H1 (cell line): ENCODE results near the gene ATP6V1B1. TPM values are rescaled to one million over a fixed set of nuclear protein-coding genes. Genes with fewer than 3 reads are reported as not detected.

Experiments used
- CTBP2 ChIP-seq: IDR thresholded peaks from 2 replicates; pipeline ENCODE4 v1.7.0; 2011; ENCODE audit warnings: borderline replicate concordance, mild to moderate bottlenecking, moderate library complexity, mixed read lengths, low read length; ENCODE audit not compliant: insufficient read depth, insufficient read length
- polyA plus RNA-seq, 7 experiments: library from polyadenylated mRNA; depleted of rRNA in 3 of 7; stranded (reverse) in 5 of 7; unstranded in 2 of 7; fragments of >200 nt in 5 of 7; fragments of 200-250 nt in 2 of 7; gene quantifications; 1 replicate in 5 of 7; 2 replicates in 1 of 7; 4 replicates in 1 of 7; pipeline versions ENCODE4 v1.2.1 to v1.2.3, GENCODE V29; 2011 to 2013; ENCODE audit warnings: missing spikeins in 2 of 7, mixed read lengths in 2 of 7
- total RNA-seq: library from RNA; stranded (reverse); fragmentation: NEBNext Ultra II Directional; extraction: Animal tissue kit (Norgen Biotek cat#: 25700); gene quantifications from 2 replicates; pipeline ENCODE4 v1.2.1, GENCODE V29; 2021

ATP6V1B1 gene
- total and polyA plus RNA-seq, 2 of the 8 experiments (the other 6 are each of a cell fraction or from before 2014, with no cell fraction given), result not detected

GRCh38 chr2:70903641-70904340, 31.9 kb upstream of the ATP6V1B1 start (continued):
- peak; percentile 63 for TF ChIP-seq CTBP2
